ENCODE data around the gene CEMIP2.

Gene CEMIP2

DNA sequence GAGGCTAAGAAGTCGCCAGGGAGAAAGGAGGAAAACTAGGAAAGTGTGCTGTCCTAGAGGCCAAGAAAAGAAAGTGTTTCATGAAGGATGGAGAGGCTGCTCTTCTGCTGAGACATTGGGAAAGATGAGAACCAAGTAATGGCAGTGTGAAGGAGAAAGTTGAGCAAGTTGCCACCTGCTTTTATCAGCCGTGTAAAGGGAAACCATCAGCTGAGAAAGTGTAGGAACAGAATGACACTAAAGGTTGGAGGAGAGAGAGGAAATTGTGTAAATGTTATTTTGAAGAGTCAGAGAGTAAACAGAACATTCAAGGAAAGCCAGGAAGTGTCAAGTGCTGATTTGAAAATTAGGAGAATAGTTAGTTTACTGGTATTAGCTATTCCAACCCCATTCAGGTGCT, 125.0 kb downstream of the CEMIP2 start:
- DNase-seq (ENCODE audit: low read depth) = no peak

DNA sequence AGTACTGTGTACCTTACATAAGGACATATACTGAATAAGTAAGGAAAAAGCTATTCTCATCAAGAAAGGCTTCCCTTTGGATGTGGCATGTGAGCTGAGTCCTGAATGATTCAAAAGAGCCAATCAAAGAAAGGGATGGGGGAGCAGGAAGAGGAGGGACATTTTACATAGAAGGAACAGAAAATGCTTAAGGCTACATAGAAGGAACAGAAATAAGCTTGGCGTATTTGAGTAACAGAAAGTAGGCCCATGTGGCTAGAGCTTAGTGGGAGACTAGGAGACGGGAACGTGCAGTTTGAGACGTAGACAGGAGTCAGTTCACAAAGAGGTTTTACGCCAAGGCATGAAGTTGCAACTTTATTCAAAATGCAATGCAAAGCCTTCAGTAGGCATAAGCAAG, 126.3 kb downstream of the CEMIP2 start:
- no peak for DNase-seq (ENCODE audit: low read depth)

DNA sequence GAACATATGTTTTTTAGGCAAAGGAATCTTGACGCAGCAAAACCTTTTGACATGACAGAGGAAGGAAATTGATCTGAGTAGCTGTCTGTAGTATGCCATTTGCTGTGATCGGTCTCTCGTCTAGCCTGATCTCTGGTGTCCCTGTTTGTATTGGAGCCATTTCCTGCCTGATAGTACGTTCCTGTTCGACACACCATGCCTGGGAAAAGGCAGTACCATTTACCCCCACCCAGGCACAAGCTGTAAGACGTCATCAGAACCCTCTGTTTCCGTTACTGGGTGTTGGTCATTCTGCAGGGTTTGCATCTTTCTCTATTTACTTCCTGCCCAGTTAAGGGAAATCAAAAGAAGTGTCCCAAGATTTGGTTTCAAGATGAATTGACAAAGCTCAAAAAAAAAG, 129.7 kb downstream of the CEMIP2 start:
- no peak for DNase-seq (ENCODE audit: low read depth)

DNA sequence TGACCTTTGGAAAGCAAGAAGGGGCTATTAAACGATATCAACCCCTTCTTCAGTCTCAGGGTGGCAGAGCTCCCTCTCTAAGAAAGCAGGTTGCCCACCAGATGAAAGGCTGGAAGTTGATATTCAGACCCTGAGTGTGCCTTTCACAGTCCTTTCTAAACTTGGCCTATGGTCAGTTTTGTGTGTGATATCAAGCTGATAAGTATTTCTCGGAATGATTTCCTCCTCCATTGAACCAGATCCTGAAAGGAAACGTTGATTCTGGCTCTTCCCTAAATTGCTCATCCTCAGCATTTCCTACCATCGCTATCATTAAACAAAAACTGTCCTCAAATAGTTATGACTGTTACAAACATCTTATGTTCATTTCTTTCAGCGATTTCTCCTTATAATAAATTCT, 130.4 kb downstream of the CEMIP2 start:
- no peak for DNase-seq (ENCODE audit: low read depth)

GRCh38 chr9:71637375-71637774, 130.9 kb downstream of the CEMIP2 start:
- no peak for DNase-seq (ENCODE audit: low read depth)

DNA sequence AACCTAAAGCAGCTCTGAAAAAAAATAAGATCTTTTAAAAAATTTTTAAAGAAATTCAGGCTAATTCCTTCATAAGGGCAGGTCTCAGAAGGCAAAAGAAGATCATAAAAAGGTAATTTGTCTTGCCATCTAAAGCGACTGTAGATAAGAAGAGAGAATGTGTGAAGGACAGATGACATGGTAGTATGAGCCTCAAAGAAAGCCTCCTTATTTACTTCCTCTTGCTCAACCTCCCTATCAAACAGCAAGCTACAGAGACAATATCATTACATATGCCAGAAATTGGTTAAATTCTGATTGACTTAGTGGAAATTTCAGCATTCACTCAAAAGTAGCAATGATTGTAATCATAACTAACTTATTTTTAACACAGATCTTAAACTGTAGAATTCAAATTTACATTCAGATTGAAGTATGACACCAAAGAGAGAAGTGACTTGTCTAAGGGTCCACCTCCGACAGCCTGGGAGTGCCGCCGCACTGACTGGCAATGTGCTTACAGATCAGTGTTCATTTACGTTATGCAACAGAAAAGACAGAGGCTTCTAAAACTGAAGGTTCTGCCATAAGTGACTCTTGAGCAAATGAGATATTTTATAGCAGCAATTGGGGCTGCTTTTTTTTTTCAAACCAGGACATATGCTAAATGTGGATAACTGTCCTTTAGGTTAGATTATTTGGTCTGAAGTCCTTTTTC, 132.0 kb downstream of the CEMIP2 start:
- DNase-seq (ENCODE audit: low read depth) = no peak

DNA sequence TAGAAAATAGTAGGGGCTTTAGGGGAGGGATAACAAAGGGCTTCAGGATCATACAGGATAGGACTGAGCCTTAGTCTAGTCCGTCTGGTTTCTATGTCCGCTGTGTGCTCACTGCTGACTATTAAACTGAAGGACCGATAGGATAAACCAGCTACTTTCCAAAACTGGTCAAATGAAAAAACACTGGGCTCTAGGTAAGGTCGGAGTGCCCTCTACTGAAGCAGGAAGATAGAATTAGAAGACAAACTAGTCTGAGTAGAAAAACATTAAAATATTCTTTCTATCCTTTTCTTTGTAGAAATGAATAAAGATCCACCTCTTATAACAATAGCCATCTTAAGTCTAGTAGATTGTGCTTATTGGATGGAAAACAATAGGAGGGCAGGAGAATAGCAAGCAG, 133.6 kb downstream of the CEMIP2 start:
- DNase-seq (ENCODE audit: low read depth) = no peak
